Hippocampal formation (tissue), 2 donors: ENCODE data around the gene FAM107B.
"Not testable (repeated sequence)": the region's sequence is repeated elsewhere in the genome, so short reads cannot be mapped to it uniquely, and the experiment has no call there.

Experiments
- DNase-seq, 2 donors: peaks; one replicate each; lab custom pipeline; 2025; lab: John Stamatoyannopoulos, UW

The FAM107B gene

DNA sequence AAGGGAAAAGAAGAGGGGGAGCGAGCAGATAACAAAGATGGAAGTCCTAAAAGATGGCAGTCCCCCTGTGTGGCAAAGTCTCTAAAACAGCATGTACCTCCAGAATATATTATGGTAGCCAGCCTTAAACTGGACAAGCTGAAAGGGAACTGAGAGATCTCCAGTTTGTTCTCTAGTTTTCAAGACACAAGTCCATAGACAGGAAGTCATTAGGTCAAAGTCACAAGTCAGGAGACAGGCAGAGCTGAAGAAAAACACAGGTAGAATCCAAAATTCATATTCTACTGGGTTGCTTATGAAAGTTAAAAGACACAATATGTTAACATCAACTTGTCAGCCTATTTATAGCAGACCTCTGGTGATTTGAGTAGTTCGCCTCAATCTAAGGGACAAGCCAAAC lies 38.7 kb downstream of the FAM107B start:
- DNase-seq, result no peak

DNA sequence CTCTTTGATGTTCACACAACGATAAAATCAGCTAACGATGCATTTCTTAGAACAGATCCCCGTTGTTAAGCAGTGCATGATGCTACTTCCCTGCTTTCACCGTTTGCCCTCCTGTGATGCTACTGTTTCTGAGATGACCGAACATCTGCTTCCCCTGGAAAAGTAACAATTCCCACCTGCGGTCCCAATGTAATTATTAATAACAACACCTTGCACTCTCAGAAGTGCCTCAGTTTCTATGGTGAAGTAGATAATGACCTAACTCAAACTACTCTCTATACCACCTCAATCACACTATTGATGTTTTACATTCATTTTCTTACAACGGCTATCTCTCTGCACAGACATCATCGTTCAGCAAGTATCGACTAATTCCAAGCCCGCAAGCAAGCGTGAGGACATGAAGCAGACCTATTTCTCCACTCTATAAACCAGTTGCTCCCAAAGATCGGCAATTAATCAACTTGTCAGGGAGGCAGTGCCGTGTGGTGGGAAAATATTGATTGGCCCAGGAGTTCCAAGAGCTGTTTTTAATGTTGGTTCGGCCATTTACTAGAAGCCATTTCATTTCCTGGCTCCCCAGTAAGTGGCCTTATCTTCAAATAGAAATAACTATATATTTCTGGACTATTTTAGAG lies 42.7 kb downstream of the FAM107B start:
- DNase-seq, result no peak

DNA sequence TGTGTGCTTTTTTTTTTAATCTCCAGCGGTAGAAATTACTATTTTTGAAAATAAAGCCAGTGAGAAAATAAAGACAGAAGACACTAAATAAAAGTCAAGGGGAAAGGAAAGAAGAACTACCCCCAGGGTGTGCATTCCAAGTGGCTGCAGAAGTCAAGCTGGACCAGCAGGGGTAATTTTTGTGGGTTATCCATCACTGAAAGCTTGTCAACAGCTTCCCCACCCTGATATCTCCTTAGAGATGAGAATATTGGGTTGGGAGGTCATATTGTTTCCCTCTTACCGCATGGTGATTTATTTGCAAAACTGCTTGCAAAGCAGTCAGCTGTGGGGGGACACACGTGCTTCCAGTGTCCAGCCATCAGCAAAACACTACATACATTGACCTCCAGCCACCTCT lies 46.4 kb downstream of the FAM107B start:
- DNase-seq, result no peak

DNA sequence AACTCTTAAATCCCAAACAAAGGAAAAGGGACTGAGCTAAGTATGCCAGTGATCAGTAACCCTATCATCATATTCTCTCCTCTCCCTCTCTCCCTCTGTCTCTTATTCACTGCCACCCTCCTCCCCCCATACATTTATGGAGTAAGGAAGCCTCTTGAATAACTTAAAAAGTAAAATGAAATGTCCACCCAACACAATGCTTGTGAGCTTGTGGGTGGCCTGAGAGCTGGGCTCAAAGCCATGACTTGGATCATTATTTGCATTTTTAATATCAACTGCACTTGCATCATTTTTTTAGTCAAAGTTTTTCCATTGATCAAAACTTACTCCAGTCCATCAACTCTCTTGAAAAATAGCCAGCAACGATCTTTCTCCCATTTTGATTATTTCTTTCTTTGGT lies 46.8 kb downstream of the FAM107B start:
- no peak for DNase-seq

DNA sequence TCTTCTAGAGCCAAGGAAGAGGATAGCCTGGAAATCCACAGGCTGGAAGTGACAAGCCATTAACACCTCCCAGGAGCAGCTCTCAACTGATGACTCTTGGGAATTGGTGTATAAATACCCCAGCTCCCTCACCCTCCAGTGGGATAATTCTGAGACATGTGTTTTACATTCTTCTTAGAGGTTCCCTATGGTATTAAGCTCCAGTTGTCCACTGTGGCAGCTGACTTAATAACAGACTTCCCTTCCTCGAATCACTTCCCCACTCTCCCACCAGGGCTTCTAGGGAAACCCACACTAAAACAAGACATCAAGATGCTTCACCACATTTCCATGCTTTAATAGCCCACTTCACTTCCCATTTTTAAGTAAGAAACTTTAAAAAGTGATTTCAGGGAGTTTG lies 47.2 kb downstream of the FAM107B start:
- DNase-seq, result no peak

DNA sequence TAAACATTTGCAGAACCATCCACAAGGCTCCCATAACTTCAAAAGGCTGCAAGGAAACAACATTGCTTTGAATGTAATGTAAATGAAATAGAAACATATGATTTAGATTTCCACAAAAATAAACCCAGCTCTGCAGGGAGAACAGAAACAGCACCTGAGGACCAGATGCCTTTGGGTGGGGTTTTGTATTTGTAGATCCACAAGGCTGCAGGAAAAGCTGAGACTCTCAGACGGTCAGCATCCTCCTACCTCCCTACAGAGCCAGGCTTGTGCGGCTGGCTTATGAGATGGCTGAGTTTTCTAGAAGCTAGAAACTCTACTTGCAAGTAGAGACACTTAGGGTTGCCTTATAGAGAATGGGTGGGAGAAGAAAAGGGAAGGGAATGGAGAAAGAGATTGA lies 49.8 kb downstream of the FAM107B start:
- DNase-seq, result no peak

DNA sequence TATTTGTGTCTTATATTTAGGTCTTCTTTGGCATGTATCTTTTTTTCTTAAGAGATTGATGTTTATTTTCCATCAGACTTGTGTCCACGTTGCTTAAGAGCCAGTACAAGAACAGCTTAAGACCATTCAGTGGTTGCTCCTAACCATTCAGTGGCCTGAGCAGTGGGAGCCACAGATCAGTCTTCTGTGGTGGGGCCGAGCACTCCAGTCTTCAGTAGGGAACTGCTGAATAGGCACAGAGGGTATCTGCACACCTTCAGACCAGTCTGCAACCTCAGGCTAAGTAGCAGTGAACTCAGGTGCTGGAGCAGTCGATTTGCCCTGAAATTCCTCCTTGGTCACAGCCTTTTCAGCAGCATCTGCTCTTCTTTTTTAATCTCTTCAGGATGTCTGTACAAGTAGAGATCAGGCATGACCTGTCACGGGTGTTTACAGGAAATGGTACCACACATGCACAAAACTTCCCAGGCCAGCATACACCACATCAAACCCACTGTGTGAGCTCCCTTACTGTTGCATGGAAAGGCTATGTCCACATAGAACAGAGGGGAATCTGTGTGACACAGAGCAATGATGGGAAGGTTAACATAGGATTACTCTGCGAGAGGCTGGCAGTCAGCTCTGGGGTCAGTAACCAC lies 51.5 kb downstream of the FAM107B start:
- no peak for DNase-seq

DNA sequence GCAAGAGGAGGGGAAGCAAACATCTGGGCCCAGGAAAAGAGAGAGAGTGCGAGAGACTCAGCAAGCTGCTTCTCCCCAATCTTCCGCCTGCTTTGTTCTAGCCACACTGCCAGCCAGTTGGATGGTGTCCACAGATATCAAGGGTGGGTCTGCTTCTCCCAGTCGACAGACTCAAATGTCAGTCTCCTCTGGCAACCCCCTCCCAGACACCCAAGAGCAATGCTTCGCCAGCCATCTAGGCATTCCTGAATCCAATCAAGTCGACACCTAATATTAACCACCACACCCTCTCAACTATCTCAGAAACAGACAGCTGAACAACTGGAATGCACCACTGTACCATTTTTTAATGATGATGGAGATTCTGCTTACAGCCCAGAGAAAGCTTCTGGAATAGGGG lies 57.1 kb downstream of the FAM107B start:
- DNase-seq, result no peak

DNA sequence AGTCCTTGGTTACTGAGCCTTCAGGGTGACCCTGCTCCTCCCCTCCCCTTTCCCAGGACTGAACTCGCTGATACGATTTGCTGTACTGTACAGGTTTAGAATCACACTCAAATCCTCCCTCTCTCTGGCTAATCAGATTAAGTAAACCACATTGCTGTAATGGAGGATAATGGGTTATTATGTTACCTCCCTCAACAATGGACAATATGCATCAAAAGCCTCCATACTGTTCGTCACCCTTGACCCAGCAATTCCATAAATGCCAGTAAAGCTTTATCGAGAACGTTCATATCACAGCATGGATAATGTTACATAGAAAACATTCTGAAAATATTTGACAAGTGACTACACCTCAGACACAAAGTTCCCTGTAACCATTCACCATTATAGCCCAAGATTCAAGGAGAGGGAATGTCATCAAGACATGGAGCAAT lies 61.7 kb downstream of the FAM107B start:
- no peak for DNase-seq

DNA sequence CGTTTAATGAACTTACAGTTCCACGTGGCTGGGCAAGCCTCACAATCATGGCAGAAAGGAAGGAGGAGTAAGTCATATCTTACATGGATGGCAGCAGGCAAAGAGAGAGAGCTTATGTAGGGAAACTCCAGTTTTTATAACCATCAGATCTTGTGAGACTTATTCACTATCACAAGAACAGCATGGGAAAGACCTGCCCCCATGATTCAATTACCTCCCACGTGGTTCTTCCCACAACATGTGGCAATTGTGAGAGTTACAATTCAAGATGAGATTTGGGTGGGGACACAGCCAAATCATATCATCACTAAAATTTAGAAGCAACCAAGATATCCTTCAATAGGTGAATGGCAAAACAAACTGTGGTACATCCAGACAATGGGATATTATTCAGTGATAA lies 65.4 kb downstream of the FAM107B start:
- not testable (repeated sequence) for DNase-seq

DNA sequence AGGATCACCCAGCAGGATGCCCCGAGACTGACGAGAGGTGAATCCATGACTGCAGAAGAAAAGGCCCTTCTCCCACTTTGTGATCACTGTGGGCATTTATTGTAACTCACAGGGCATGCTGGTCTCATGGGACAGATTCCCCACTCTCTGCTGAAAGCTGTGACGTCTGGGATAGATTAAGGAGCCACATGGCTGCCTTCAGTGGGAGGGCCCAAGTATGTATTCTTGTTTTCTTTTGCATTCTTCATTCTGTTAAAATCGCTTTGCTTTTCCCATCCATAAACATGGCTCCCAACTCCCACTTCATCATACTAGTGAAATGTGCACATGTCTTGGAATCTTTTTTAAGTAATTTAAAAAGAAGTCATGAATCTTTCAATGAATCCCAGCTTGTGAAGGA lies 67.2 kb downstream of the FAM107B start:
- no peak for DNase-seq

DNA sequence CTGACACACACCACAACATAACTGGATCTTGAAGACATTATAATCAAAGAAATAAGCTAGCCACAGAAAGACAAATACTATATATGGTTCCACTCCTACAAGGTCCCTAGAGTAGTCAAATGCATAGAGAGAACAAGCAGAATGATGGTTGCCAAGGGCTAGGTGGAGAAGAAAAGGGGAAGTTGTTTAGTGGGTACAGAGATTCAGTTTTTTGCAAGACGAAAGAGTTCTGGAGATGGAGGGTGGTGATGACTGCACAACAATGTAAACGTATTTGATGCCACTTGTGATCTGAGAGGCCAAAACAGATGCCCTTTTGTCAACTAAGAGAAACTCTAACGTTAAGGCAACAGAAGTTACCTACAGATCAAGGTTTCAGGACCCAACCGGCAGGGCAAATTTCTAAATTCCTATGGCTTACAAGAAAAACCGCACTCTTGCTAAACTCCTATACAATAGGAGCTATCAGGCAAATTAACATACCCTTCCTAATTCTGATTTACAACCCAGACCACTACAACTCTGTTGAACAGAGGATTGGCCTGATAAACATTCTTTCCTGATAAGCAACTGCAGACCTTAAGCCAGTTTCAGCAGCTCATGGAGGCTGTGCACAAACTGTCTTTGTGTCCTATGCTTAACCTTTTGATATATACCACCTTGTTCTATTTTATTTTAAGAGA lies 69.0 kb downstream of the FAM107B start:
- DNase-seq, result no peak

DNA sequence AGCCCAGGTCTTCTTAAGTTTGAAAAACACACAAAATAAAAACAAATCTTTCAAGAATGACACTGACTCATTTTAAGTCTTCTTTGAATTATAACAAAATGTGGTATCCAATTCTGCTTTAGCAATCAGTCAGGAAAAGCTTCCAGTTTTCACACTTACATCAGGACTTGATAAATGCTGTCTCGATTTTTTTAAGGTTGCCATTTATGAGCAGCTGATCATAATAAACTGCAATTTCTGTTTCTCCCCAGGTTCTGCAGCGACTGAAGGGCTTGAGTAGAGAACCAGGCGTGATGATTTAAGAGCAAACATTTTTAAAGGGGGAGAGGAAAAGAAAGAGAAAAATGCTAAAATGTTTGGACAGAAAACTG lies 71.1 kb downstream of the FAM107B start:
- no peak for DNase-seq

DNA sequence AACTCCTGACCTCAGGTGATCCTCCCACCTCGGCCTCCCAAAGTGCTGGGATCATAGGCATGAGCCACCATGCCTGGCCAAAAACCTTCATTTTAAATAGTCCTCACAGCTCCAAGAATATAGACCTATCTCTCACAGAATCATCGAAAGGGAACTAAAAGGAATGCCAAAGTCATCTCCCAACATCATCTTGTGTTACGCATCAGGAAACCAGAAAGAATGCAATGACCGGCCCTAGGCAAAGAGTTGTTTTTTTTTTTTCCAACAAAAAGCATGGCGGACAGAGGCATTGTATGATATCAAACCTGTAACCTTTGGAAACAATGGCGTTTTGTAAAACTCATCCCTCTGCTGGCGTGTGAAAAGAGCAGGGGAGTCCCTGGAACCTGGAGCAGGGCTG lies 73.2 kb downstream of the FAM107B start:
- DNase-seq, result no peak

DNA sequence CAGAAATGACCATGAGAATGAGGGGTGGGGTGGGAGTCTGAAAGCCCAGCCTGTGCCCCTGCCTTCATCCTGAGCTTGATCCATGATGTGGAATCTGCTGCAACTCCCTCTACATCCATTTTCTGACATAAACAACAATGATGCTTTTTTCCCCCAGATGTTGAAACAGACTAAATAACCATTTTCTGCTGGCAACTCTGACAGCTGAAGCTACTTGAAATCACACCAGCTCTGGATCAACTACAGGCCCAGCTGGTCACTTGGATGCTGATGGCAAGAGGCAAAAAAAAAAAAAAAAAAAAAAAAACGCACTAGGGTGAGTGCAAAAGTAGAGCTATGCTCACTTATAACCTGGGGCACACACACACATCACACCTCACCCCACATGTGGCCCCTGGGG lies 74.2 kb downstream of the FAM107B start:
- no peak for DNase-seq

DNA sequence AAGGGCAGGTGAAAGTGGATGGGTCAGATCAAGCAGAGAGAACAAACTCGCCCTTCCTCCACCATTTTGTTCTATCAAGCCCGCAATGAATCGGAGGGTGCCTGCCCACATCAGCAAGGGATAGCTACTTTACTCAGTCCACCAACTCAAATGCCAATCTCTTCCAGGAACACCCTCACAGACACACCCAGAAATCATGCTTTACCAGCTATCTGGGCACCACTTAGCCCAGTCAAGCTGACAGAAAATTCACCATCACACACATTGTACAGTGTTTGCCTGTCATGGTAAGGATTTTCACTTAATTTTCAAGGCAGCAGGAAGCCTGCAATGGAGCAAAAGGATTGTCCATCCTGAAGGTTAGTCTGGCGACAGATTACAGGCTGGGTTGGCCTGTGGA lies 75.2 kb downstream of the FAM107B start:
- no peak for DNase-seq

DNA sequence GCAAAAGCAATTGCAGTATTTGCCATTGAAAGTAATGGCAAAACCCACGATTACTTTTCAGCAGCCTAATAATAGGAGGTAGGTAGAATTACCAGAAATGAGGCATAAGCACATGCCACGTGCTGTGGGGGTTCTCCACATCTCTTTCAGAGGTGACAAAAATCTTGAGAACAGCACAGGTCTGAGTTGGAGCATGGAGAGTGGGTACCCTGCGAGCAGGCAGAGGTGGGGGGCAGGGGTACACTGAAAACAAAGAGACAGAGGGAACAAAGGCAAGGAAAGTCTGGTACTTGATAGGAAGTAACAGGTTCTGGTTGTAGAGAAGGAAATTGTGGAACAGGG lies 75.9 kb downstream of the FAM107B start:
- no peak for DNase-seq

DNA sequence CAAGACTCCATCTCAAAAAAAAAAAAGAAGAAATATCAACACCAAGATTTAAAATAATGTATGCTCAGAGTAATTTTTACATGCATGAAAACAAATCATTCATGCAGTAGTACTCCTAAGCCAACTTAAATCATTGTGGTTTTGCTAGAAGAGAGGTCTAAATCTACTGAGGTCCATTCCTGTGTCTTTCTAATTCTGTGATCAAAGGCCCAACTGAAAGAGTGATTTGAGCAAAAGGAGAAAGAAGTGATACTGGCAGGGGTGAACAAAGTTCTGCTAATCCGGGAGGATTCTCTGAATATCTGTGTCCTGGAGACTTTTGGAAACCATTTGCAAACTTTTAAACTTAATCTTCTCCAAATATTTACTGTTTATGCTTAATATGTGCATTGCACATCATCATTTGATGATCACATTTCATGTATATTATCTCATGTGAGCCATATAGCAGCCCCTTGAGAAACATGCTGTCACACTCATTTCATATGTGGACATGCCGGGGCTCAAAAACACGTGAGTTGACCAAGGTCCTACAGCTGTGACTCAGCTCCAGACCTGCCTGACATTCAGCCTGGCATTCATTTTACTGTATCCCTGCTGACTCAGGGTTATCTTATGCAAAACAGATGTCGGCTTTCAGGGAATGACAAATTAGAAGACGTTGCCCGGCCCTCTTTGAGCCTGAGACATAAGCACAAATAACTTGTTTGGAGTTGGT lies 76.4 kb downstream of the FAM107B start:
- DNase-seq, result no peak

DNA sequence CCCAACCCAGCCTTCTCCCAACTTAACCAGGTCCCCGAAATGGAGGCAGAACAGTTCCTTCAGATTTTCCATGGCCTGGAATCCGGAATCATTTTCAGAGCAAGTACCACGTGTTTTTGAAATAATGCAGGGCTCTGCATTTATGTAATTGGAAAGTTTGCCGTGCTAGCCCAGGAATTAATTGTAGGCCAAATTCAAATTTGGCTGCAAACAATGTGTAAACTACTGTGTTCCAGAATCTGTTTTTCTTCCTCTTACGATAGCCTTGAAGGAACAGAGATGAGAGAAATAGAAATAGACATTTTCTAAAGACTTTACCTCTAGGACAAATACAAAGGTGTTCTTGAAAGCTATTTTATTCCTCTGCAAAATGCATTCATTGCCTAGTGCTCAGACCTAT lies 77.4 kb downstream of the FAM107B start:
- no peak for DNase-seq

DNA sequence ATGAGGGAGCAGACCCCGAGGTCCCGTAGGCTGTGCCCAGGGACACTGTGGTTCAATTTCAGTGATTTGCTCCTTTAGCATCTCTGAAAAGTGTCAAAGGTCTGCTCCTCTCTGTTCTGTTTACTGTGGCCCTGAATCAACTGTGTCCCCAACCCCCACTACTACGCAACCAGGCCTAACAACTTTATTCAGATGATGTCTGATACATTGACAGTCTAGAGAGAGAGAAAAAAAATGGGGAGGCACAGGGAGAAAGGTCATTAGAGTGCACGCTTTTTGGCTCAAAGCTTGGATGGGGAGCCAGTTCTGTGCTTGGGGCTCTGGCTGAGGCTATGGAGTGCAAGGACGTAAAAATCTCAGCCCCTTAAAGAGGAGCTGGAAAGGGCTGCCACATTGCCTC lies 77.9 kb downstream of the FAM107B start:
- no peak for DNase-seq

DNA sequence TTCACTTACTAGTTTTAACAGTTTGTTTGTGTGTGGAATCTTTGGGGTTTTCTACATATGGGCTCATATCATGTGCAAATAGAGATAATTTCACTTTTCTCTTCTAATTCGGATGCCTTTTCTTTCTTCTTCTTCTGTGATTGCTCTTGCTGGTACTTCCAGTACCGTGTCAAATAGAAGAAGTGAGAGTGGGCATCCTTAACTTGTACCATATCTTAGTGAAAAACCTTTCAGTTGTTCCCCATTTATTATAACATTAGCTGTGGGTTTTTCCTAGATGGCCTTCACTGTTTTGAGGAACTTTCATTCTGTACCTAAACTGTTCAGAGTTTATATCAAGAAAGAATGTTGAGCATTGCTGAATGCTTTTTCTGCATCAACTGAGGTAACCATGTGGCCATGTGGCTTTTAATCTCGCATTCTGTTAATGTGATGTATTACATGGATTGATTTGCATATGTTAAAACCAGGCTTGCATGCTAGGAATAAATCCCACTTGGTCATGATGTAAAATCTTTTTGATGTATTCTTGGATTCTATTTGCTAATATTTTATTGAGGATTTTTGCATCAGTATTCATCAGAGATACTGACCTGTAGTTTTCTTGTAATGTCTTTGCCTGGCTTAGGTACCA lies 78.7 kb downstream of the FAM107B start:
- DNase-seq, result no peak

DNA sequence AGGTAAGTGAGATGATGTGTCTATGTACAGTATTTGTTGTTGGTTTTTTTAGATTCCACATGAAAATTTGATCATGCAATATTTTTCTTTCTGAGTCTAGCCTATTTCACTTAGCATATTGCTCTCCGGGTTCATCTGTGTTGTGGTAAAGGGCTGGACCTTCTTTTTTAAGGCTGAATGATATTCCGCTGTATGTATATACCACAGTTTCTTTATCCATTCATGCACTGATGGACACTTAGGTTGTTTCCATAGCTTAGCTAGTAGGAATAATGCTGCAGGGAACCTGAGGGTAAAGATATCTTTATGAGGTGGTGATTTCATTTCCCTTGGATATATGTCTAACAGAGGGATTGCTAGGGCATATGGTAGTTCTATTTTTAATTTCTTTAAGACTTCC lies 80.8 kb downstream of the FAM107B start:
- DNase-seq, result no peak
